Prostate gland (tissue), 2 donors: ENCODE data around the gene C14orf132.
A peak's percentile ranks its signal among the peaks of the same experiment; 100 is the strongest.

Source experiments
- POLR2A ChIP-seq: fragments of 450-650 bp; IDR thresholded peaks from one replicate; pipeline ENCODE4 v1.6.1; 2016; ENCODE audit warnings: antibody characterized with exemption, mild to moderate bottlenecking
- TF ChIP-seq, protein P1 (sequence below), 4 experiments: fragments of 200-600 bp in 2 of 4; fragments of 450-650 bp in 2 of 4; sonication (generic) in 2 of 4; IDR thresholded peaks; 1 replicate in 3 of 4; 2 replicates in 1 of 4; pipeline ENCODE4 v1.5.1; 2016 to 2019; ENCODE audit warnings: antibody characterized with exemption in 4 of 4, mild to moderate bottlenecking in 2 of 4, moderate library complexity in 2 of 4

DNA sequence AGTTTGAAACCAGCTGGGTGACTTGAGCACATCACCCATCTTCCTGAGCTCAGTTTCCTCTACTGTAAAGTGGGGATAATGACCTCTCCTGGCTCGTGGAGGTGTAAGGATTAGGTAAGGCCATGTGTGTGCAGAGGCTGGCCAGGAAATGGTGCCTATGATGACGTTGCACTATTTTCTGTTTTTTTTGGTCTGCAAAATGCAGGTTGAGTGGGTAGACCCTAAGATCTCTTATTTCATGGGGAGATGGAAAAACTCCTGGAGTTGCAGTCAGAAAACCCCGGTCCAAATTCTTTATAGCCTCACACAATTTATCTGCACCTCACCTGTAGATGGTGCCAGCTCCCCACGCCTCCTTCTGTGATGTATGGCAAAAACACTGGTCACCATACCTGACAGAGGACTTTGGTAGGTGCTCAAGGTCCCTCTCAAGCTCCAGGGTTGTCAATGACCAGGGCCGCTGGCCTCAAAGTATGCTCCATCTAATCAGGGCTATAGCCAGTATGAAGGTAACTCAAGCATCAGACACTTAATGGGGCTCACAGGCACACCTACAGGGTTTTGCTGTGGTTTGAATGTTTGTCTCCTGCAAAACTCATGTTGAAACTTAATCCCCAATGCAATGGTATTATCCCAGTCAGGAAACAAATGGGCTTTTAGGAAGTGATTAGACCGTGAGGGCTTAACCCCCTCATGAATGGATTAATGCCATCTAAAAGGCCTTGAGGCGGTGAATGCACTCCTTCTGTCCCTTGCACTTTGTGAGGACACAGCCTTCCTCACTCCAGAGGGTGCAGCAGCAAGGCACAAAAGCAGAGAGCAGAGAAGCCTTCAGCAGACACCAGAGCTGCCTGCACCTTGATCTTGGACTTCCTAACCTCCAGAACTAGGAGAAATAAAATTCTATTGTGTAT, 17.6 kb downstream of the C14orf132 start:
- no peak for TF ChIP-seq POLR2A
- TF ChIP-seq, protein P1, sequence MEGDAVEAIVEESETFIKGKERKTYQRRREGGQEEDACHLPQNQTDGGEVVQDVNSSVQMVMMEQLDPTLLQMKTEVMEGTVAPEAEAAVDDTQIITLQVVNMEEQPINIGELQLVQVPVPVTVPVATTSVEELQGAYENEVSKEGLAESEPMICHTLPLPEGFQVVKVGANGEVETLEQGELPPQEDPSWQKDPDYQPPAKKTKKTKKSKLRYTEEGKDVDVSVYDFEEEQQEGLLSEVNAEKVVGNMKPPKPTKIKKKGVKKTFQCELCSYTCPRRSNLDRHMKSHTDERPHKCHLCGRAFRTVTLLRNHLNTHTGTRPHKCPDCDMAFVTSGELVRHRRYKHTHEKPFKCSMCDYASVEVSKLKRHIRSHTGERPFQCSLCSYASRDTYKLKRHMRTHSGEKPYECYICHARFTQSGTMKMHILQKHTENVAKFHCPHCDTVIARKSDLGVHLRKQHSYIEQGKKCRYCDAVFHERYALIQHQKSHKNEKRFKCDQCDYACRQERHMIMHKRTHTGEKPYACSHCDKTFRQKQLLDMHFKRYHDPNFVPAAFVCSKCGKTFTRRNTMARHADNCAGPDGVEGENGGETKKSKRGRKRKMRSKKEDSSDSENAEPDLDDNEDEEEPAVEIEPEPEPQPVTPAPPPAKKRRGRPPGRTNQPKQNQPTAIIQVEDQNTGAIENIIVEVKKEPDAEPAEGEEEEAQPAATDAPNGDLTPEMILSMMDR (IDR thresholded peaks at IDR 0.05), result peak in 1 of 4 experiments; percentile 34
